Stimulated activated memory B cell treated with anti-CD40 and anti-IgM and Interleukin-4, amounts not matched to agents 10 μg/mL and 1 μg/mL and 100 μg/mL, for 72 hours (primary cell): Measurements from ENCODE around the gene PSKH1.

Source experiments
- ATAC-seq: fragments of 150-1000 bp; cut with Tn5 transposase; 2 replicates; pipeline ENCODE4 v1.10.0; 2021
- H3K27ac Mint-ChIP-seq: one replicate; pipeline ENCODE4 v1.8.0; 2022; ENCODE audit warnings: mild to moderate bottlenecking, mixed read lengths
- H3K27me3 Mint-ChIP-seq: one replicate; pipeline ENCODE4 v1.8.0; 2022; ENCODE audit warnings: mixed read lengths
- H3K36me3 Mint-ChIP-seq: one replicate; pipeline ENCODE4 v1.8.0; 2022; ENCODE audit warnings: mixed read lengths
- H3K4me1 Mint-ChIP-seq: one replicate; pipeline ENCODE4 v1.8.0; 2022; ENCODE audit warnings: mixed read lengths
- H3K4me3 Mint-ChIP-seq: one replicate; pipeline ENCODE4 v1.8.0; 2022; ENCODE audit warnings: mild to moderate bottlenecking, moderate library complexity, mixed read lengths
- H3K9me3 Mint-ChIP-seq: one replicate; pipeline ENCODE4 v1.8.0; 2022; ENCODE audit warnings: mixed read lengths

The PSKH1 gene

GRCh38 chr16:67922221-67922620 lies 29.2 kb downstream of the PSKH1 start:
- Mint-ChIP-seq H3K27me3 (no peaks in the 10 kb centered on the region), H3K9me3 (no peaks in the 10 kb centered on the region), H3K27ac (no peak overlapping the region), H3K4me1 (peaks cover 49% of the 10 kb centered on the region), H3K36me3 (peaks cover 9% of the 10 kb centered on the region), H3K4me3 (no peak overlapping the region)
- ATAC-seq: no peak

GRCh38 chr16:67922740-67923139 lies 29.7 kb downstream of the PSKH1 start:
- ATAC-seq: no peak
- peaks cover 5% of the 10 kb centered on the region for H3K36me3 Mint-ChIP-seq
- no peaks in the 10 kb centered on the region for H3K27me3 Mint-ChIP-seq
- H3K4me3 Mint-ChIP-seq: no peak overlapping the region
- peaks cover 44% of the 10 kb centered on the region for H3K4me1 Mint-ChIP-seq
- H3K9me3 Mint-ChIP-seq: no peaks in the 10 kb centered on the region
- no peak overlapping the region for H3K27ac Mint-ChIP-seq

GRCh38 chr16:67923414-67924116 lies 30.5 kb downstream of the PSKH1 start:
- H3K36me3 Mint-ChIP-seq: peaks cover 9% of the 10 kb centered on the region
- no peaks in the 10 kb centered on the region for H3K9me3 Mint-ChIP-seq
- H3K27ac Mint-ChIP-seq: no peak overlapping the region
- no peak for ATAC-seq
- H3K4me1 Mint-ChIP-seq: peaks cover 47% of the 10 kb centered on the region
- H3K27me3 Mint-ChIP-seq: no peaks in the 10 kb centered on the region
- no peak overlapping the region for H3K4me3 Mint-ChIP-seq

- H3K4me1 Mint-ChIP-seq: peaks cover 49% of the 10 kb centered on the region
- ATAC-seq: no peak
- H3K9me3 Mint-ChIP-seq: no peaks in the 10 kb centered on the region
- H3K27ac Mint-ChIP-seq: no peak overlapping the region
- no peak overlapping the region for H3K4me3 Mint-ChIP-seq
- peaks cover 10% of the 10 kb centered on the region for H3K36me3 Mint-ChIP-seq
- H3K27me3 Mint-ChIP-seq: no peaks in the 10 kb centered on the region
These were observed 31.3 kb downstream of the PSKH1 start for GRCh38 chr16:67924140-67924906.

- H3K27me3 Mint-ChIP-seq: no peaks in the 10 kb centered on the region
- peaks cover 44% of the 10 kb centered on the region for H3K4me1 Mint-ChIP-seq
- peak; percentile 5 for ATAC-seq
- peaks cover 13% of the 10 kb centered on the region for H3K36me3 Mint-ChIP-seq
- H3K9me3 Mint-ChIP-seq: no peaks in the 10 kb centered on the region
- peak overlapping the region; percentile 74 for H3K27ac Mint-ChIP-seq
- H3K4me3 Mint-ChIP-seq: no peak overlapping the region
These were observed 33.2 kb downstream of the PSKH1 start for GRCh38 chr16:67926181-67926750.

- ATAC-seq: no peak
- H3K27me3 Mint-ChIP-seq: no peaks in the 10 kb centered on the region
- H3K9me3 Mint-ChIP-seq: no peaks in the 10 kb centered on the region
- H3K4me3 Mint-ChIP-seq: no peak overlapping the region
- peak overlapping the region; percentile 74 for H3K27ac Mint-ChIP-seq
- peaks cover 23% of the 10 kb centered on the region for H3K36me3 Mint-ChIP-seq
- peaks cover 37% of the 10 kb centered on the region for H3K4me1 Mint-ChIP-seq
These were observed 34.3 kb downstream of the PSKH1 start for GRCh38 chr16:67927131-67927941.

GRCh38 chr16:67928147-67928546 lies 35.1 kb downstream of the PSKH1 start:
- H3K4me3 Mint-ChIP-seq: no peak overlapping the region
- no peak overlapping the region for H3K27ac Mint-ChIP-seq
- peaks cover 30% of the 10 kb centered on the region for H3K36me3 Mint-ChIP-seq
- ATAC-seq: no peak
- H3K4me1 Mint-ChIP-seq: peaks cover 37% of the 10 kb centered on the region
- H3K9me3 Mint-ChIP-seq: no peaks in the 10 kb centered on the region
- no peaks in the 10 kb centered on the region for H3K27me3 Mint-ChIP-seq

GRCh38 chr16:67928561-67929364 lies 35.7 kb downstream of the PSKH1 start:
- ATAC-seq: peak; percentile 84
- Mint-ChIP-seq H3K4me1 (peaks cover 40% of the 10 kb centered on the region), H3K27ac (no peak overlapping the region), H3K36me3 (peaks cover 36% of the 10 kb centered on the region), H3K27me3 (no peaks in the 10 kb centered on the region), H3K4me3 (no peak overlapping the region), H3K9me3 (no peaks in the 10 kb centered on the region)

GRCh38 chr16:67930191-67930590 lies 37.1 kb downstream of the PSKH1 start:
- Mint-ChIP-seq H3K27me3 (no peaks in the 10 kb centered on the region), H3K36me3 (peaks cover 49% of the 10 kb centered on the region), H3K9me3 (no peaks in the 10 kb centered on the region), H3K27ac (no peak overlapping the region), H3K4me1 (peaks cover 42% of the 10 kb centered on the region), H3K4me3 (no peak overlapping the region)
- ATAC-seq: no peak

GRCh38 chr16:67930678-67931211 lies 37.7 kb downstream of the PSKH1 start:
- H3K4me3 Mint-ChIP-seq: no peak overlapping the region
- H3K9me3 Mint-ChIP-seq: no peaks in the 10 kb centered on the region
- ATAC-seq: no peak
- no peaks in the 10 kb centered on the region for H3K27me3 Mint-ChIP-seq
- peak overlapping the region; percentile 74 for H3K27ac Mint-ChIP-seq
- H3K4me1 Mint-ChIP-seq: peaks cover 42% of the 10 kb centered on the region
- H3K36me3 Mint-ChIP-seq: peaks cover 54% of the 10 kb centered on the region

- H3K27me3 Mint-ChIP-seq: no peaks in the 10 kb centered on the region
These were observed 38.8 kb downstream of the PSKH1 start, which contains the start of gene CTRL for GRCh38 chr16:67931712-67932461. Gene CTRL, minus strand, starts transcription at chr16:67931862. Its CDS starts 10 bp downstream, at chr16:67931852.

GRCh38 chr16:67932462-67932840 lies 39.4 kb downstream of the PSKH1 start:
- Mint-ChIP-seq H3K4me3 (no peak overlapping the region), H3K27me3 (no peaks in the 10 kb centered on the region), H3K9me3 (no peaks in the 10 kb centered on the region), H3K36me3 (peaks cover 59% of the 10 kb centered on the region), H3K27ac (no peak overlapping the region), H3K4me1 (peaks cover 39% of the 10 kb centered on the region)
- ATAC-seq: no peak

More at GRCh38 chr16:67931712-67932461, 38.8 kb downstream of the PSKH1 start, which contains the start of gene CTRL:
- no peak within 1 kb of the TSS for H3K4me3 Mint-ChIP-seq
- H3K27ac Mint-ChIP-seq: peak within 1 kb of the TSS; percentile 74
- ATAC-seq: no peak
- H3K4me1 Mint-ChIP-seq: peaks cover 33% of the 10 kb centered on the region
- H3K36me3 Mint-ChIP-seq: peaks cover 59% of the 10 kb centered on the region
- no peaks in the 10 kb centered on the region for H3K9me3 Mint-ChIP-seq

- Mint-ChIP-seq H3K4me3 (no peak overlapping the region), H3K27ac (peak overlapping the region; percentile 99), H3K9me3 (no peaks in the 10 kb centered on the region), H3K4me1 (peaks cover 38% of the 10 kb centered on the region), H3K36me3 (peaks cover 50% of the 10 kb centered on the region), H3K27me3 (no peaks in the 10 kb centered on the region)
- ATAC-seq: no peak
These were observed 40.8 kb downstream of the PSKH1 start for GRCh38 chr16:67933805-67934204.
